Keratinocyte (primary cell): ENCODE data around the gene ROR2. TPM values are rescaled to one million over a fixed set of nuclear protein-coding genes. Genes with fewer than 3 reads are reported as not detected.

Experiments
- DNase-seq: peaks from one replicate; pipeline ENCODE4 v3.0.0-alpha.2; 2011; ENCODE audit warnings: low read depth, missing footprints, low spot score
- FAIRE-seq: peaks from 2 replicates; lab custom pipeline; 2011; peaks lifted over from hg19 to GRCh38; lab: Jason Lieb, UNC
- H2AFZ ChIP-seq: 2 replicates; pipeline ENCODE4 v1.6.0; 2012; ENCODE audit warnings: low read length, control low read depth, inconsistent platforms; ENCODE audit not compliant: control insufficient read depth
- H3K27ac ChIP-seq: 2 replicates; pipeline ENCODE4 v1.5.1; 2011; ENCODE audit warnings: low read length; ENCODE audit not compliant: control insufficient read depth, insufficient read depth
- H3K27me3 ChIP-seq: 3 replicates; pipeline ENCODE4 v1.6.0; 2011; ENCODE audit warnings: low read length; ENCODE audit not compliant: control insufficient read depth, insufficient read depth; ENCODE audit errors: extremely low read depth
- H3K36me3 ChIP-seq, 2 experiments: 2 replicates in 1 of 2; 3 replicates in 1 of 2; pipeline ENCODE4 v1.5.1; 2011; ENCODE audit warnings: low read length in 2 of 2, mild to moderate bottlenecking in 1 of 2; ENCODE audit not compliant: control insufficient read depth in 2 of 2, insufficient read depth in 2 of 2; ENCODE audit errors: extremely low read depth in 1 of 2
- H3K4me1 ChIP-seq: 3 replicates; pipeline ENCODE4 v1.5.1; 2011; ENCODE audit warnings: low read length; ENCODE audit not compliant: control insufficient read depth, insufficient read depth; ENCODE audit errors: extremely low read depth
- H3K4me2 ChIP-seq: 3 replicates; pipeline ENCODE4 v1.6.0; 2011; ENCODE audit warnings: low read depth, low read length; ENCODE audit not compliant: control insufficient read depth, insufficient read depth; ENCODE audit errors: extremely low read depth
- H3K4me3 ChIP-seq, 3 experiments: fragments of 200-600 bp in 1 of 3; sonication (generic) in 1 of 3; 2 replicates in 2 of 3; 3 replicates in 1 of 3; pipeline ENCODE4 v1.5.1; 2011 to 2016; ENCODE audit warnings: low read length in 3 of 3, mild to moderate bottlenecking in 3 of 3, control low read depth in 2 of 3, inconsistent platforms in 1 of 3, low read depth in 1 of 3, mixed read lengths in 1 of 3, mixed run types in 1 of 3, moderate library complexity in 1 of 3; ENCODE audit not compliant: control insufficient read depth in 2 of 3, insufficient read depth in 2 of 3; ENCODE audit errors: extremely low read depth in 1 of 3
- H3K79me2 ChIP-seq: 2 replicates; pipeline ENCODE4 v1.6.0; 2012; ENCODE audit warnings: low read length; ENCODE audit not compliant: control insufficient read depth, insufficient read depth
- H3K9ac ChIP-seq: 3 replicates; pipeline ENCODE4 v1.6.0; 2011; ENCODE audit warnings: low read length; ENCODE audit not compliant: control insufficient read depth, insufficient read depth; ENCODE audit errors: extremely low read depth
- H3K9me1 ChIP-seq: 3 replicates; pipeline ENCODE4 v1.6.0; 2011; ENCODE audit warnings: low read length; ENCODE audit not compliant: control insufficient read depth, insufficient read depth; ENCODE audit errors: extremely low read depth
- H3K9me3 ChIP-seq: 2 replicates; pipeline ENCODE4 v1.5.1; 2012; ENCODE audit warnings: low read depth, low read length; ENCODE audit not compliant: control insufficient read depth
- H4K20me1 ChIP-seq: 3 replicates; pipeline ENCODE4 v1.6.0; 2011; ENCODE audit warnings: low read length; ENCODE audit not compliant: control insufficient read depth, insufficient read depth; ENCODE audit errors: extremely low read depth
- CTCF ChIP-seq, 3 experiments: IDR thresholded peaks in 1 of 3; conservative IDR thresholded peaks in 1 of 3; optimal IDR thresholded peaks in 1 of 3; 2 replicates in 2 of 3; 3 replicates in 1 of 3; pipeline versions ENCODE3 to v1.5.1; 2011; ENCODE audit warnings: low read length in 3 of 3, mild to moderate bottlenecking in 3 of 3, moderate library complexity in 2 of 3, control low read depth in 1 of 3, inconsistent platforms in 1 of 3; ENCODE audit not compliant: insufficient read depth in 2 of 3; ENCODE audit errors: extremely low read depth in 1 of 3
- EZH2 ChIP-seq: IDR thresholded peaks from one replicate; pipeline ENCODE4 v1.6.1; 2012; ENCODE audit warnings: inconsistent platforms, mild to moderate bottlenecking, low read length, moderate library complexity
- dilution Hi-C: fragments of 300-500 bp; cut with MboI; formaldehyde crosslinking; loops from one replicate; pipeline ENCODE4 v1.7.0; 2020; ENCODE audit warnings: low sequenced_read_pairs; ENCODE audit not compliant: extremely low pct_ligation_motif_present
- polyA plus RNA-seq, 5 experiments: library from polyadenylated mRNA; depleted of rRNA in 3 of 5; stranded (reverse) in 3 of 5; stranded (forward) in 1 of 5; unstranded in 1 of 5; fragments of >200 nt; gene quantifications; 1 replicate in 1 of 5; 2 replicates in 3 of 5; 3 replicates in 1 of 5; pipeline versions ENCODE4 v1.2.1 to v1.2.3, GENCODE V29; 2011 to 2012; ENCODE audit warnings: missing spikeins in 2 of 5, low read depth in 1 of 5, low replicate concordance in 1 of 5

ROR2 gene
- polyA plus RNA-seq, 1 donor (not counting 4 experiments of a cell fraction or from before 2014, with no cell fraction given), result 0.22 TPM

- dilution Hi-C loops, result no loop called here
- no peak overlapping the region for H3K9ac ChIP-seq
- no peak overlapping the region for H2AFZ ChIP-seq
- H3K79me2 ChIP-seq, result no peaks in the 10 kb centered on the region
- no peaks in the 10 kb centered on the region for H3K4me1 ChIP-seq
- H3K36me3 ChIP-seq, result no peaks in the 10 kb centered on the region
- FAIRE-seq (no peak), DNase-seq (no peak)
- H3K27me3 ChIP-seq, result no peaks in the 10 kb centered on the region
- no peaks in the 10 kb centered on the region for H4K20me1 ChIP-seq
- TF ChIP-seq CTCF (optimal IDR thresholded peaks at IDR 0.05 in 1 of 3, IDR thresholded peaks at IDR 0.05 in 1 of 3, conservative IDR thresholded peaks at IDR 0.05 in 1 of 3; ENCODE audit: extremely low read depth in 1 of 3, insufficient read depth in 2 of 3, low read length in 3 of 3) (no peak), EZH2 (no peak)
- no peaks in the 10 kb centered on the region for H3K9me1 ChIP-seq
- H3K4me3 ChIP-seq, result no peak overlapping the region
- H3K27ac ChIP-seq, result no peak overlapping the region
- H3K9me3 ChIP-seq, result no peaks in the 10 kb centered on the region
- H3K4me2 ChIP-seq, result no peak overlapping the region
Observed at GRCh38 chr9:91935805-91936514, 14.1 kb downstream of the ROR2 start.

- no peak for FAIRE-seq
- no peaks in the 10 kb centered on the region for H3K27me3 ChIP-seq
- no peak overlapping the region for H3K4me3 ChIP-seq
Observed at GRCh38 chr9:91935066-91935749, 14.8 kb downstream of the ROR2 start.

More at GRCh38 chr9:91935066-91935749, 14.8 kb downstream of the ROR2 start:
- DNase-seq, result no peak
- H3K27ac ChIP-seq, result no peak overlapping the region
- no peaks in the 10 kb centered on the region for H3K36me3 ChIP-seq
- no peak overlapping the region for H3K4me2 ChIP-seq
- H4K20me1 ChIP-seq, result no peaks in the 10 kb centered on the region
- H3K79me2 ChIP-seq, result no peaks in the 10 kb centered on the region
- no peaks in the 10 kb centered on the region for H3K4me1 ChIP-seq
- no peak overlapping the region for H3K9ac ChIP-seq
- dilution Hi-C loops, result no loop called here
- no peak overlapping the region for H2AFZ ChIP-seq
- no peaks in the 10 kb centered on the region for H3K9me1 ChIP-seq
- no peaks in the 10 kb centered on the region for H3K9me3 ChIP-seq
- no peak for TF ChIP-seq EZH2
- no peak for TF ChIP-seq CTCF (optimal IDR thresholded peaks at IDR 0.05 in 1 of 3, IDR thresholded peaks at IDR 0.05 in 1 of 3, conservative IDR thresholded peaks at IDR 0.05 in 1 of 3; ENCODE audit: extremely low read depth in 1 of 3, insufficient read depth in 2 of 3, low read length in 3 of 3)
